Epithelial cell of prostate (primary cell): Measurements from ENCODE around the gene RIC3.

Experiments
- DNase-seq: peaks from one replicate; pipeline ENCODE4 v3.0.0-alpha.2; 2011; ENCODE audit warnings: low read depth, low spot score
- H3K27ac ChIP-seq: fragments of 450-650 bp; 2 replicates; pipeline ENCODE4 v1.5.1; 2017; ENCODE audit warnings: mild to moderate bottlenecking

The RIC3 gene

GRCh38 chr11:8168485-8169257 is at the start of gene RIC3:
Gene RIC3 (minus strand): TSS chr11:8169025. CDS start chr11:8168989, 36 bp downstream.
- DNase-seq = no peak

GRCh38 chr11:8218409-8218808 is 49.6 kb upstream of the RIC3 start:
- no peak for DNase-seq

More at GRCh38 chr11:8168485-8169257, at the start of gene RIC3:
- no peak within 1 kb of the TSS for H3K27ac ChIP-seq

GRCh38 chr11:8217926-8218325 is 49.1 kb upstream of the RIC3 start:
- H3K27ac ChIP-seq = no peak overlapping the region
- no peak for DNase-seq

More at GRCh38 chr11:8218409-8218808, 49.6 kb upstream of the RIC3 start:
- no peak overlapping the region for H3K27ac ChIP-seq

- no peak for DNase-seq
- no peak overlapping the region for H3K27ac ChIP-seq
Measured at GRCh38 chr11:8217136-8217535, 48.3 kb upstream of the RIC3 start.

- no peak for DNase-seq
- no peak overlapping the region for H3K27ac ChIP-seq
Measured at GRCh38 chr11:8213376-8213775, 44.6 kb upstream of the RIC3 start.

- DNase-seq = no peak
- H3K27ac ChIP-seq = no peak overlapping the region
Measured at GRCh38 chr11:8209208-8209807, 40.5 kb upstream of the RIC3 start.

GRCh38 chr11:8207080-8208000 is 38.5 kb upstream of the RIC3 start:
- no peak overlapping the region for H3K27ac ChIP-seq
- no peak for DNase-seq

GRCh38 chr11:8206251-8207079 is 37.6 kb upstream of the RIC3 start:
- no peak for DNase-seq
- no peak overlapping the region for H3K27ac ChIP-seq

- no peak for DNase-seq
Measured at GRCh38 chr11:8205566-8205965, 36.7 kb upstream of the RIC3 start.

GRCh38 chr11:8204596-8204995 is 35.8 kb upstream of the RIC3 start:
- no peak for DNase-seq
- no peak overlapping the region for H3K27ac ChIP-seq

More at GRCh38 chr11:8205566-8205965, 36.7 kb upstream of the RIC3 start:
- no peak overlapping the region for H3K27ac ChIP-seq

- no peak overlapping the region for H3K27ac ChIP-seq
- DNase-seq = no peak
Measured at GRCh38 chr11:8204025-8204424, 35.2 kb upstream of the RIC3 start.

GRCh38 chr11:8203414-8203715 is 34.5 kb upstream of the RIC3 start:
- H3K27ac ChIP-seq = no peak overlapping the region
- DNase-seq = no peak

GRCh38 chr11:8202516-8203413 is 33.9 kb upstream of the RIC3 start:
- DNase-seq = no peak
- H3K27ac ChIP-seq = no peak overlapping the region

GRCh38 chr11:8201644-8202365 is 33.0 kb upstream of the RIC3 start:
- H3K27ac ChIP-seq = no peak overlapping the region
- no peak for DNase-seq

- H3K27ac ChIP-seq = no peak overlapping the region
- DNase-seq = no peak
Measured at GRCh38 chr11:8199676-8200075, 30.9 kb upstream of the RIC3 start.

GRCh38 chr11:8196749-8197148 is 27.9 kb upstream of the RIC3 start:
- no peak for DNase-seq
- H3K27ac ChIP-seq = no peak overlapping the region

GRCh38 chr11:8194956-8195355 is 26.1 kb upstream of the RIC3 start:
- DNase-seq = no peak
- no peak overlapping the region for H3K27ac ChIP-seq

GRCh38 chr11:8192896-8193209 is 24.0 kb upstream of the RIC3 start:
- H3K27ac ChIP-seq = no peak overlapping the region
- no peak for DNase-seq
